Keratinocyte (primary cell): ENCODE measurements around the gene NPDC1. TPM values are rescaled to one million over a fixed set of nuclear protein-coding genes. Genes with fewer than 3 reads are reported as not detected.

Source experiments
- DNase-seq: peaks from one replicate; pipeline ENCODE4 v3.0.0-alpha.2; 2011; ENCODE audit warnings: low read depth, missing footprints, low spot score
- FAIRE-seq: peaks from 2 replicates; lab custom pipeline; 2011; peaks lifted over from hg19 to GRCh38; lab: Jason Lieb, UNC
- H2AFZ ChIP-seq: 2 replicates; pipeline ENCODE4 v1.6.0; 2012; ENCODE audit warnings: low read length, control low read depth, inconsistent platforms; ENCODE audit not compliant: control insufficient read depth
- H3K27ac ChIP-seq: 2 replicates; pipeline ENCODE4 v1.5.1; 2011; ENCODE audit warnings: low read length; ENCODE audit not compliant: control insufficient read depth, insufficient read depth
- H3K27me3 ChIP-seq: 3 replicates; pipeline ENCODE4 v1.6.0; 2011; ENCODE audit warnings: low read length; ENCODE audit not compliant: control insufficient read depth, insufficient read depth; ENCODE audit errors: extremely low read depth
- H3K36me3 ChIP-seq, 2 experiments: 2 replicates in 1 of 2; 3 replicates in 1 of 2; pipeline ENCODE4 v1.5.1; 2011; ENCODE audit warnings: low read length in 2 of 2, mild to moderate bottlenecking in 1 of 2; ENCODE audit not compliant: control insufficient read depth in 2 of 2, insufficient read depth in 2 of 2; ENCODE audit errors: extremely low read depth in 1 of 2
- H3K4me1 ChIP-seq: 3 replicates; pipeline ENCODE4 v1.5.1; 2011; ENCODE audit warnings: low read length; ENCODE audit not compliant: control insufficient read depth, insufficient read depth; ENCODE audit errors: extremely low read depth
- H3K4me2 ChIP-seq: 3 replicates; pipeline ENCODE4 v1.6.0; 2011; ENCODE audit warnings: low read depth, low read length; ENCODE audit not compliant: control insufficient read depth, insufficient read depth; ENCODE audit errors: extremely low read depth
- H3K4me3 ChIP-seq, 3 experiments: fragments of 200-600 bp in 1 of 3; sonication (generic) in 1 of 3; 2 replicates in 2 of 3; 3 replicates in 1 of 3; pipeline ENCODE4 v1.5.1; 2011 to 2016; ENCODE audit warnings: low read length in 3 of 3, mild to moderate bottlenecking in 3 of 3, control low read depth in 2 of 3, inconsistent platforms in 1 of 3, low read depth in 1 of 3, mixed read lengths in 1 of 3, mixed run types in 1 of 3, moderate library complexity in 1 of 3; ENCODE audit not compliant: control insufficient read depth in 2 of 3, insufficient read depth in 2 of 3; ENCODE audit errors: extremely low read depth in 1 of 3
- H3K79me2 ChIP-seq: 2 replicates; pipeline ENCODE4 v1.6.0; 2012; ENCODE audit warnings: low read length; ENCODE audit not compliant: control insufficient read depth, insufficient read depth
- H3K9ac ChIP-seq: 3 replicates; pipeline ENCODE4 v1.6.0; 2011; ENCODE audit warnings: low read length; ENCODE audit not compliant: control insufficient read depth, insufficient read depth; ENCODE audit errors: extremely low read depth
- H3K9me1 ChIP-seq: 3 replicates; pipeline ENCODE4 v1.6.0; 2011; ENCODE audit warnings: low read length; ENCODE audit not compliant: control insufficient read depth, insufficient read depth; ENCODE audit errors: extremely low read depth
- H3K9me3 ChIP-seq: 2 replicates; pipeline ENCODE4 v1.5.1; 2012; ENCODE audit warnings: low read depth, low read length; ENCODE audit not compliant: control insufficient read depth
- H4K20me1 ChIP-seq: 3 replicates; pipeline ENCODE4 v1.6.0; 2011; ENCODE audit warnings: low read length; ENCODE audit not compliant: control insufficient read depth, insufficient read depth; ENCODE audit errors: extremely low read depth
- EZH2 ChIP-seq: IDR thresholded peaks from one replicate; pipeline ENCODE4 v1.6.1; 2012; ENCODE audit warnings: inconsistent platforms, mild to moderate bottlenecking, low read length, moderate library complexity
- dilution Hi-C: fragments of 300-500 bp; cut with MboI; formaldehyde crosslinking; loops from one replicate; pipeline ENCODE4 v1.7.0; 2020; ENCODE audit warnings: low sequenced_read_pairs; ENCODE audit not compliant: extremely low pct_ligation_motif_present
- polyA plus RNA-seq, 5 experiments: library from polyadenylated mRNA; depleted of rRNA in 3 of 5; stranded (reverse) in 3 of 5; stranded (forward) in 1 of 5; unstranded in 1 of 5; fragments of >200 nt; gene quantifications; 1 replicate in 1 of 5; 2 replicates in 3 of 5; 3 replicates in 1 of 5; pipeline versions ENCODE4 v1.2.1 to v1.2.3, GENCODE V29; 2011 to 2012; ENCODE audit warnings: missing spikeins in 2 of 5, low read depth in 1 of 5, low replicate concordance in 1 of 5
- TF ChIP-seq, protein P1 (sequence below), 3 experiments: IDR thresholded peaks in 1 of 3; conservative IDR thresholded peaks in 1 of 3; optimal IDR thresholded peaks in 1 of 3; 2 replicates in 2 of 3; 3 replicates in 1 of 3; pipeline versions ENCODE3 to v1.5.1; 2011; ENCODE audit warnings: low read length in 3 of 3, mild to moderate bottlenecking in 3 of 3, moderate library complexity in 2 of 3, control low read depth in 1 of 3, inconsistent platforms in 1 of 3; ENCODE audit not compliant: insufficient read depth in 2 of 3; ENCODE audit errors: extremely low read depth in 1 of 3

NPDC1 gene
- polyA plus RNA-seq, 1 donor (not counting 4 experiments of a cell fraction or from before 2014, with no cell fraction given), result 9.8 TPM

DNA sequence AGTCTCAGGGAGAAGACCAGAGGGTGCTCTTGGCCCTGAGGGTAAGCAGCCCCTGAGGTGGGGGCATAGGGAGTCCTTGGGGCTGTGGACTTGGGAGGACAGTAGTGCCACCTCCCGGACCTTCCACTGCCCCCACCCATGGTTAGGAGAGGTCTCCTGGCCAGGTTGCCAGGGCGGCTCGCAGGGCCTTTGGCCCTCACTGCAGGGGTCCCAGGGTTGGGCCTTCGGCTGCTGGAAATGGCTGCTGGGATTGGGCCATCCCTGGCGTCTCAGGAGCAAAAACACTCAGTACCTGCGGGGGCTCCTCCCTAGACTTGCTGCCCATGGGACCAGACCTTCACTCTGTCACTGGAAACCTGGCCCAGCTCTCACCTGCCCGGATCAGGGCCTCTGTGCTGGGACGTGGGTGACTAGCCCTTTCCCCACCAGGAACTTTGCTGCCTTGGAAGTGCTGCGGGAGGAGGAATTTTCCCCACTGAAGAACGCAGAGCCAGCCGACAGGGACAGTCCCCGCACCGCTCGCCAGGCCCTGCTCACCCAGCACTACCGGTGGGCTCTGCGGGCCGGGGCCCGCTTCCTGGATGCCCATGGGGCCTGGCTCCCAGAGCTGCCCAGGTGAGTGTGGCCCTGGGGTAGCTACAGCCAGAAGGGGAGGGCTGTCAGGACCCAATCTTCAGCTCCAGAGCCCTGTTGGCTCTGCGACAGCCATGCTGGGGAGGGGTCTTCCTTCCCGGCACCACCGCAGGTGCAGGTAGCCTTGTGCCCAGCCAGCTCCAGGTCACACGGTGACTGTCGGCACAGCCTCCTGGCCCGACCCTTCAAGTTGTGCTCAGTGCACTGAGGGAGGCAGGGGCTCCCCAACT, 34.5 kb upstream of the NPDC1 start:
- DNase-seq (no peak), FAIRE-seq (no peak)
- H3K27me3 ChIP-seq, result no peaks in the 10 kb centered on the region
- no peak overlapping the region for H3K4me2 ChIP-seq
- H3K9me1 ChIP-seq, result peaks cover 2% of the 10 kb centered on the region
- H3K36me3 ChIP-seq, result peaks cover 3 to 7% of the 10 kb centered on the region in 2 experiments
- no peaks in the 10 kb centered on the region for H3K79me2 ChIP-seq
- H3K27ac ChIP-seq, result no peak overlapping the region
- no peak overlapping the region for H3K4me3 ChIP-seq
- no peak overlapping the region for H3K9ac ChIP-seq
- TF ChIP-seq, protein P1, sequence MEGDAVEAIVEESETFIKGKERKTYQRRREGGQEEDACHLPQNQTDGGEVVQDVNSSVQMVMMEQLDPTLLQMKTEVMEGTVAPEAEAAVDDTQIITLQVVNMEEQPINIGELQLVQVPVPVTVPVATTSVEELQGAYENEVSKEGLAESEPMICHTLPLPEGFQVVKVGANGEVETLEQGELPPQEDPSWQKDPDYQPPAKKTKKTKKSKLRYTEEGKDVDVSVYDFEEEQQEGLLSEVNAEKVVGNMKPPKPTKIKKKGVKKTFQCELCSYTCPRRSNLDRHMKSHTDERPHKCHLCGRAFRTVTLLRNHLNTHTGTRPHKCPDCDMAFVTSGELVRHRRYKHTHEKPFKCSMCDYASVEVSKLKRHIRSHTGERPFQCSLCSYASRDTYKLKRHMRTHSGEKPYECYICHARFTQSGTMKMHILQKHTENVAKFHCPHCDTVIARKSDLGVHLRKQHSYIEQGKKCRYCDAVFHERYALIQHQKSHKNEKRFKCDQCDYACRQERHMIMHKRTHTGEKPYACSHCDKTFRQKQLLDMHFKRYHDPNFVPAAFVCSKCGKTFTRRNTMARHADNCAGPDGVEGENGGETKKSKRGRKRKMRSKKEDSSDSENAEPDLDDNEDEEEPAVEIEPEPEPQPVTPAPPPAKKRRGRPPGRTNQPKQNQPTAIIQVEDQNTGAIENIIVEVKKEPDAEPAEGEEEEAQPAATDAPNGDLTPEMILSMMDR (optimal IDR thresholded peaks at IDR 0.05 in 1 of 3, IDR thresholded peaks at IDR 0.05 in 1 of 3, conservative IDR thresholded peaks at IDR 0.05 in 1 of 3; ENCODE audit: extremely low read depth in 1 of 3, insufficient read depth in 2 of 3, low read length in 3 of 3), result no peak
- no peak for TF ChIP-seq EZH2
- H3K4me1 ChIP-seq, result peaks cover 38% of the 10 kb centered on the region
- no peak overlapping the region for H2AFZ ChIP-seq
- dilution Hi-C loops, result no loop called here
- H3K9me3 ChIP-seq, result no peaks in the 10 kb centered on the region
- no peaks in the 10 kb centered on the region for H4K20me1 ChIP-seq

DNA sequence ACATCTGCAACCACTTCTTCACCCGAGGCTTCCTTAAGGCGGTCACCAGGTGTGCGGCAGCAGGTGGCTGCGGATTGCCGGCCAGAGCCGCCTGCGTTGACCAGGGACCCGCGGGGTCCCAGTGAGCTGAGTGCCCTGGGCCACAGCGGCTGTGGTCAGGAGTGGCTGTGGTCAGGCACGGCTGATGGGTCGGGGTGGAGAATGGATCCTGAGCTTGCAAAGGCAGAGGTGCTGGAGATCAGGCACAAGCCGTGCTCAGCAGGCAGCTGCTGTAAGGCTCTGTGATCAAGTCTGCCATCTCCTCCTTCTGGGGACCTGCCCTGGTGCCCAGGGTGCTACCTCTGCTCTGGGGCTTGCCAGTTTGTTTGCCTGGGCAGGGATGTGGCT, 33.4 kb upstream of the NPDC1 start:
- no peak for DNase-seq
- Histone ChIP-seq H3K9ac (no peak overlapping the region), H3K36me3 (peaks cover 3 to 7% of the 10 kb centered on the region in 2 experiments), H3K27me3 (no peaks in the 10 kb centered on the region), H3K9me3 (no peaks in the 10 kb centered on the region), H3K79me2 (no peaks in the 10 kb centered on the region), H3K9me1 (peaks cover 2% of the 10 kb centered on the region), H3K27ac (no peak overlapping the region), H3K4me2 (no peak overlapping the region), H3K4me3 (no peak overlapping the region), H4K20me1 (no peaks in the 10 kb centered on the region), H3K4me1 (peaks cover 30% of the 10 kb centered on the region), H2AFZ (no peak overlapping the region)
- FAIRE-seq, result no peak
- TF ChIP-seq EZH2, result no peak
- TF ChIP-seq, protein P1 (optimal IDR thresholded peaks at IDR 0.05 in 1 of 3, IDR thresholded peaks at IDR 0.05 in 1 of 3, conservative IDR thresholded peaks at IDR 0.05 in 1 of 3; ENCODE audit: extremely low read depth in 1 of 3, insufficient read depth in 2 of 3, low read length in 3 of 3), result no peak
- dilution Hi-C loops, result no loop called here
